Fibroblast of mammary gland (primary cell): Measurements from ENCODE around the gene CGB8.
"Not testable (repeated sequence)": the region's sequence is repeated elsewhere in the genome, so short reads cannot be mapped to it uniquely, and the experiment has no call there.

ENCODE experiments used
- DNase-seq: peaks from one replicate; pipeline ENCODE4 v3.0.0-alpha.2; 2010; ENCODE audit warnings: low read depth
- H3K4me3 ChIP-seq: 2 replicates; pipeline ENCODE4 v1.5.1; 2011; ENCODE audit warnings: low read depth, mild to moderate bottlenecking, low read length, moderate library complexity; ENCODE audit not compliant: control insufficient read depth
- TF ChIP-seq, protein P1 (sequence below): conservative IDR thresholded peaks from 2 replicates; pipeline ENCODE4 v1.5.1; 2011; ENCODE audit warnings: low read depth, low read length, inconsistent platforms; ENCODE audit not compliant: control insufficient read depth, insufficient read depth

Gene CGB8

DNA sequence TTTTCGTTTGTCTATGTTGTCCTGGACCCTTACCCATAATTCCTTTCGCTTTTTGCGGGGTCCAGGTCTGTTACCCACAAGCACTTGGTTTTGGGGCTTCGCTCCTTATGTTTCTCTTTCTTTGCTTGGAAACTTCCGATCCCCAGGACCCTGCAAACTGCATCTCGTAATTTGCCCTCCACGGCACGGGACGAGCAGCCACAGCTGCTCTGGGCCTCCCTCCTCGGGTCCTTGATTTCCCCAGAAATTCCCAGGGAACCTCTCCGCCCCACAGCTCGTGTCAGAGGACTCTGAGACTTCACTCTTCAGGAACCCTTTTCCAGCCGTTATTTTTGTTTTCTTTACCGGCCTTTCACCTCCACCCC is 36.9 kb upstream of the CGB8 start:
- H3K4me3 ChIP-seq = peak overlapping the region; percentile 96
- TF ChIP-seq, protein P1, sequence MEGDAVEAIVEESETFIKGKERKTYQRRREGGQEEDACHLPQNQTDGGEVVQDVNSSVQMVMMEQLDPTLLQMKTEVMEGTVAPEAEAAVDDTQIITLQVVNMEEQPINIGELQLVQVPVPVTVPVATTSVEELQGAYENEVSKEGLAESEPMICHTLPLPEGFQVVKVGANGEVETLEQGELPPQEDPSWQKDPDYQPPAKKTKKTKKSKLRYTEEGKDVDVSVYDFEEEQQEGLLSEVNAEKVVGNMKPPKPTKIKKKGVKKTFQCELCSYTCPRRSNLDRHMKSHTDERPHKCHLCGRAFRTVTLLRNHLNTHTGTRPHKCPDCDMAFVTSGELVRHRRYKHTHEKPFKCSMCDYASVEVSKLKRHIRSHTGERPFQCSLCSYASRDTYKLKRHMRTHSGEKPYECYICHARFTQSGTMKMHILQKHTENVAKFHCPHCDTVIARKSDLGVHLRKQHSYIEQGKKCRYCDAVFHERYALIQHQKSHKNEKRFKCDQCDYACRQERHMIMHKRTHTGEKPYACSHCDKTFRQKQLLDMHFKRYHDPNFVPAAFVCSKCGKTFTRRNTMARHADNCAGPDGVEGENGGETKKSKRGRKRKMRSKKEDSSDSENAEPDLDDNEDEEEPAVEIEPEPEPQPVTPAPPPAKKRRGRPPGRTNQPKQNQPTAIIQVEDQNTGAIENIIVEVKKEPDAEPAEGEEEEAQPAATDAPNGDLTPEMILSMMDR = no peak
- DNase-seq = no peak

DNA sequence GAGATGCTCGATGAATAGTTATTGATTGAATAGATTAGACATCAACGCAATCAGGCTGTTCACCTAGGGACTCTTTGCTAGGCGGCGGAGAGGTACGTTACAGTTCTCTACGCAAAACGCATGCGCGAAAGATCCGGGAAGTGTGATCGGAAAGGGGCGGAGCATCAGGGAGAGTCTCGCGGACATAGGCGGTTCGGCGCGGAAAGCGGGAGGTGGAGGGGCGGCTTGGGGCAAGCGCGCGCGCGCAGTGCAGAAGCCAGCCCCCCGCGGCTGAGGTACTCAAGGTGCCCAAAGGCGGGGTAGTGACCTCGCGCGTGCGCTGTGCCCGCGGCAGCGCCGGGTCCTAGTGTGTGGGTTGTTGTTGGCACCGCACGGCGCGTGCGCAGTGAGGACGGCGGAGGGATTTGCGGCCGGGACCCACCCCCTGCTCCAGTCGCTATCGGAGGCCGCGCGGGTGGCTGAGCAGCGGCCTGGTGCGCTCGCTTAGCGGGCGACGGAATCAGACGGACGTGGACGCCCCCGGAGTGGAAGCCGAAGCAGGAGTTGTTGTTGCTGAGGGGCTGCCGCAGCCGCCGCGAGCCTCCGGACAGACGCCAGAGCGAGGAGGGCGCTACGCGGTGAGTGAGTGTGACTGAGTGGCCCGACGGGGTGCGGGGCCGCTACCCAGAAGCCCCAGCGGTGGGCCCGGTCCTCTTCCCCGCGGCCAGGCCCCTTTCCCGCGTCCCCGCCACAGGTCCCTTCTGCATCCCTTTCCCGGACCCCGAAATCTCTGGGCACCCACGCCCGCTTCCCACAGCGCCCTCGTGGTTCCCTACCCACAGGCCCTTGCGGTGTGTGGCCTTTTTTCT is 36.3 kb upstream of the CGB8 start, which contains the start of gene SNRNP70:
Gene SNRNP70 (plus strand): TSS at position 432 of the 848 bp plus-strand sequence. CDS start 964 bp downstream, outside the sequence.
- TF ChIP-seq, protein P1 = no peak

DNA sequence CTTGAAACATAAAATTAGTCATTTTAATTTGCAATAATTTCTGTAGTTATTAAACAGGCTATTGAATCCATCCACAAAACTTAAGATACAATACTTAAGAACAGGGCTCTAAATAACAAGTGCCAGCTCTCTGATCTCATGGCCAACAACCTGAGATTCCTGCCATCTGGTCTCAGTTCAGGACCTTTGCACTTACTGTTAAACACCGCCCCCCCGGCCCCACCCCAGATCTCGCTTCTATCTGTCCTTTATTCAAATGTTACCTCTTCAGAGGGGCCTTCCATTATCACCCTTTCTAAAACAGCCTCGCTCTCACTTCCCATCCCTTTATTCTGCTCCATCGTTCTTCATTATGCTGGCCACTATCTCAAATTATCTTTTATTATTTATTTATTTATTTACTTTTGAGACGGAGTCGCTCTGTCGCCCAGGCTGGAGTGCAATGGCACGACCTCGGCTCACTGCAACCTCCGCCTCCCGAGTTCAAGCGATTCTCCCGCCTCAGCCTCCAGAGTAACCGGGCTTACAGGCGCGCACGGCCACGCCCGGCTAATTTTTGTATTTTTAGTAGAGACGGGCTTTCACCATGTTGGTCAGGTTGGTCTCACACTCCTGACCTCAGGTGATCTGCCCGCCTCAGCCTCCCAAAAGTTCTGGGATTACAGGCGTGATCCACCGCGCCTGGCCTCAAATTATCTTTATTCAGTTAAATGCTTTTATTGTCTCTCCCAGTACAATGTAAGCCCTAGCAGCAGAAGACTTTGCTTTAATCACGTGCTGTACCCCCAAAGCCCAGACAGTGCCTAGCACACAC is 35.5 kb upstream of the CGB8 start:
- DNase-seq = no peak
- TF ChIP-seq, protein P1 = no peak
- peak overlapping the region; percentile 96 for H3K4me3 ChIP-seq

More for the DNA sequence above, 36.3 kb upstream of the CGB8 start, which contains the start of gene SNRNP70:
- H3K4me3 ChIP-seq = peak within 1 kb of the TSS; percentile 96
- peak; percentile 99 for DNase-seq

DNA sequence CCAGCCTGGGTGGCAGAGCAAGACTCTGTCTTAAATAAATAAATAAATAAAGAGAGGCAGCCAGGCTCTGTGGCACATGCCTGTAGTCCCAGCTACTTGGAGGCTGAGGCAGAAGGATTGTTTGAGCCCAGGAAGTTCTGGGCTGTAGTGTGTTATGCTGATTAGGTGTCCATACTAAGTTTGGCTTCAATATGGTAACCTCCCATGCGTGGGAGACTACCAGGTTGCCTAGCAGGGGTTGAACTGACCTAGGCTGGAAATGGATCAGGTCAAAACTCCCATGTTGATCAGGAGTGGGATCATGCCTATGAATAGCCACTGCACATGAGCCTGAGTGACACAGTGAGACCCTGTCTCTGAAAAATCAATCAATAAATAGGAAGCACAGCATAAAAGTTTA is 32.4 kb upstream of the CGB8 start:
- TF ChIP-seq, protein P1 = no peak
- H3K4me3 ChIP-seq = no peak overlapping the region
- DNase-seq = no peak

DNA sequence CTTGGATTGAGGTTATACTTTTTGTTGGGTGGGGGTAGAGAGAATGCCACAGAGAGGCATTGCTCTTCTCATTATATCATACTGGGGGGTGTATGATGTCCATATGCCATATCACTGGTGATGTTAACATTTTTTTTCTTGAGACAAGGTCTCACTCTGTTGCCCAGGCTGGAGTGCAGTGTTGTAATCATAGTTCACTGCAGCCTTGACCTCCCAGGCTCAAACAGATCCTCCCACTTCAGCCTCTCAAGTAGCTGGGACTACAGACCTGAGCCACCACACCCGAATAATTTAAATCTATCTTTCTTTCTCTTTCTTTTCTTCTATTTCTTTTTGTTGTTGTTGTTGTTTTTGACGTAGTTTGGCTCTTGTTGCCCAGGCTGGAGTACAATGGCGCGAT is 31.5 kb upstream of the CGB8 start:
- H3K4me3 ChIP-seq = no peak overlapping the region
- TF ChIP-seq, protein P1 = no peak
- no peak for DNase-seq

DNA sequence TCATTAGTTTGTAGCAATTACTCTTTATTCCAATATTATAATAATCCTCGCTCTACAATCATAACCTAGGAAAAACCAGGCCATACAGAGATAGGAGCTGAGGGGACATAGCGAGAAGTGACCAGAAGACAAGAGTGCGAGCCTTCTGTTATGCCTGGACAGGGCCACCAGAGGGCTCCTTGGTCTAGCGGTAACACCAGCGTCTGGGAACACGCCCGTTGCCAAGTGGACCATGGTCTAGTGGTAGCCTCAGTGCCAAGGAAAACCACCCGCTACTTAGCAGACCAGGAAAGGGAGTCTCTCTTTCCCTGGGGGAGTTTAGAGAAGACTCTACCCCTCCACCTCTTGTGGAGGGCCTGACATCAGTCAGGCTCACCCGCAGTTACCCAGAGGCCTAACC is 26.0 kb upstream of the CGB8 start:
- H3K4me3 ChIP-seq = not testable (repeated sequence)
- peak; percentile 64 for DNase-seq
- TF ChIP-seq, protein P1 = peak; percentile 51
